ENCODE data around the gene BST1. TPM values are rescaled to one million over a fixed set of nuclear protein-coding genes. Genes with fewer than 3 reads are reported as not detected.
A peak's percentile ranks its signal among the peaks of the same experiment; 100 is the strongest.
"Not testable (repeated sequence)": the region's sequence is repeated elsewhere in the genome, so short reads cannot be mapped to it uniquely, and the experiment has no call there.

The BST1 gene
- total RNA-seq, 1 donor from 2014 or later: 2.6 TPM

GRCh38 chr4:15733061-15733460 is 30.2 kb downstream of the BST1 start:
- intact Hi-C loops (cut with DNase I): loop anchor here (5.0 kb wide), 1 partner anchor 224 kb away; no protein-coding TSS in a partner anchor
- DNase-seq; ATAC-seq (ENCODE audit: poor library complexity): not testable (repeated sequence)

- intact Hi-C loops (cut with DNase I): no loop called here
Measured at GRCh38 chr4:15735536-15735935, 32.7 kb downstream of the BST1 start.

DNA sequence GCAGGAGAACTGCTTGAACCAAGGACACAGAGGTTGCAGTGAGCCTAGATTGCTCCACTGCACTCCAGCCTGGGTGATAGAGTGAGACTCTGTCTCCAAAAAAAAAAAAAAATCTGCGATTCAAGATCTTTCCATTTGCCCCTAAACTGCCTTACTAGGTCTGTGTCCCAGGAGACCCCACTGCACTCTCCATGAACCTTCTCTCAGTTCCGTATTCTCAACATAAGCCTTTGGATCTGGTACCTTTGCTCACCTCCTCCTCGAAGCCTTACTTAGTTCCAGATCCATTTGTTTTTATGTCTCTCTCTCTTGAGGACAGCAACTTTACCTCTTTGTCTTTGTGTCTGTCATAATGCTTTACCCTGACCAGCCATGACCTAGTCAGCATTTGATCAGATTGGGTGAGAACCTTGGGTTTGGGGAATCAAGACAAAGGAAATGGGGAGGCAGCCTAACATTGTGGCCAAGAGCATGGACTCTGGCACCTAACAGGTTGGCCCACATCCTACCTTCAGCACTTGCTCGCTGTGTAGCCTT is 33.7 kb downstream of the BST1 start:
- no peak for DNase-seq
- no peak for ATAC-seq (ENCODE audit: poor library complexity)
- intact Hi-C loops (cut with DNase I): no loop called here

More at GRCh38 chr4:15735536-15735935, 32.7 kb downstream of the BST1 start:
- ATAC-seq (ENCODE audit: poor library complexity) (no peak), DNase-seq (no peak)

- intact Hi-C loops (cut with DNase I): no loop called here
- ATAC-seq (ENCODE audit: poor library complexity) (no peak), DNase-seq (no peak)
Measured at GRCh38 chr4:15737255-15737654, 34.4 kb downstream of the BST1 start.

- DNase-seq (no peak), ATAC-seq (ENCODE audit: poor library complexity) (no peak)
- intact Hi-C loops (cut with DNase I): no loop called here
Measured at GRCh38 chr4:15738877-15739276, 36.0 kb downstream of the BST1 start.

DNA sequence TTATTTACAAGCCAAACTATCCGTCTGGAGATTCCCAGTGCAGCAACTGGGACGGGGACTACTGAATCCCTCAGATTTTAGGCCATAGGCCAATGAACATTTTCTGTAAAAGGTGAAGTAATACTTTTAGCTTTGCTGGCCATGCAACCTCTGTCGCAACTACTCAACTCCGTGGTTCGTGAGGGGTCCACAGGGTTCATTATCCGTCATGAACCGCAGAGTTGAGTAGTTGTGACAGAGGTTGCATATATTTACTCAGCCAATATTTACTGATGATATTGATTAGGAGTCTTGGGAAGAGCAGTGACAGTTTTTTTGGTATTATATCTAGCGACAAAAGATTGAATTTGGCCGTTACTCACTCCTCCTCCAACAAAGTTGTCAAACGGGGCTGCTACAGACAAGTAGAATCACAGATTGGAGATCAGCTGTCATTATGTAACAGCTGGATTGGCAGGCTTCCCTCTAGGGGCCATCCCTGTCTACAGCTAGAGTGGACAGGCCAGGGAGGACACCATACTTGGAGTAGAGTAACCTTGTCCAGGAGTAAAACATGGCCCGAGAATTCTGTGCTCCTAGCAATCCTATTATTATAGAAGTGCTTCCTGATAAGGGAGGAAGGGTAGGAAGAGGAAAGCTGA is 38.0 kb downstream of the BST1 start:
- intact Hi-C loops (cut with DNase I): no loop called here
- ATAC-seq (ENCODE audit: poor library complexity) (no peak), DNase-seq (no peak)

DNA sequence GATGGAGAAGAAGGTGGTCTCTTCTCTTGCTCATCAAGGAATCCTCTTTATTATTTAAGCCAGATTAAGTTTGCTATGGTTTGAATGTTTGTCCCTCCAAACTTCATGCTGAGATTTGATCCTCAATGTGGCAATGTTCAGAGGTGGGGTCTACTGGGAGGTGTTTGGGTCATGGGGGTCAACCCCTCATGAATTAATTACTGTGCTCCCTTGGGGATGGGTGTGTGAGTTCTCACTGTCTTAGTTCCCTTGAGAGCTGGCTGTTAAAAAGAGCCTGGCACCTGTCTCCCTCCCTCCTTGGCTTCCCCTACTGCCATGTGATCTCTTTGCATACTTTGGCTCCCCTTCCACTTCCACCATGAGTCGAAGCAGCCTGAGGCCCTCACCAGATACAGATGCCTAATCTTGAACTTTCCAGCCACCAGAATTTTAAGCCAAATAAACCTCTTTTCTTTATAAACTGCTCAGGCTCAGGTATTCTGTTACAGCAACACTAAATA is 39.3 kb downstream of the BST1 start:
- intact Hi-C loops (cut with DNase I): no loop called here
- DNase-seq (no peak), ATAC-seq (ENCODE audit: poor library complexity) (no peak)

DNA sequence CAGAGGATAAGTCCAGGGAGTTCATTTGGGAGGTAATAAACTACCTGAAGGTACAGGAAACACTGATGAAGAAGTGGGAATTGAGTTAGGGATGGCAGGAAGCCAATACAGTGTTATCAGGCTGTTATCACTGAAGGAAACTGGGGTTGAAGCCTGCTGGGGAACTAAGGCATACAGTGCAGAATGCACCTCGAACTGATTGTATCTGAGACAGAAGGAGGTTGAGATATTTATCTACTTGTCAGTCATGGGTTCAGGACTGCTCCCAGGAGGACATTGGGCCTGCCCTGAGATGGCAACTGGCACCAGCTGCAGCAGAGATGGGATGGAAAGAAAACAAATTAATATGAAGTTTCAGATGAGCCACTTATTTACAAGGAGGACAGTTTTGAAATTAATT is 39.8 kb downstream of the BST1 start:
- intact Hi-C loops (cut with DNase I): no loop called here
- no peak for DNase-seq
- no peak for ATAC-seq (ENCODE audit: poor library complexity)

- ATAC-seq (ENCODE audit: poor library complexity) (no peak), DNase-seq (no peak)
- intact Hi-C loops (cut with DNase I): no loop called here
Measured at GRCh38 chr4:15744016-15744545, 41.2 kb downstream of the BST1 start.

GRCh38 chr4:15746110-15746509 is 43.2 kb downstream of the BST1 start:
- intact Hi-C loops (cut with DNase I): no loop called here

DNA sequence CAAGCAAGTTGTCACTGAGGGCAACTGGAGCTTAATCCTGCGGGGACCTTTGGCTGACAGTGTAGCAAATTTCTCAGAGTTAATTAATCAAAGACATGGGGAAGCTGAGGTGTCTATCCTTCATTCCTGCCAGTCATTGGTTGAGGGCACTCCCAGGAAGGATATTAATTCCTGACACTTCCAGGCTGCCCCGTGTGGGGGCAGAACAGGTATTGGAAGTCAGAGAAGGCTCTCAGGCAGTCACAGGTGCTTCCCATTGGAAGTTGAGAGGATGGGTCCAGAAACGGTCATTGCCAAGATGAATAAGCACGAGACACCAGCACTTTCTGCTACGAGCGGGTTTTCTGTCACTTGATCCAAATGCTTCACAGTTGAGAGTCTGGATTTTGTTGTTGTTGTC is 46.1 kb downstream of the BST1 start:
- DNase-seq (no peak), ATAC-seq (ENCODE audit: poor library complexity) (no peak)
- intact Hi-C loops (cut with DNase I): no loop called here

More at GRCh38 chr4:15746110-15746509, 43.2 kb downstream of the BST1 start:
- DNase-seq (no peak), ATAC-seq (ENCODE audit: poor library complexity) (no peak)

DNA sequence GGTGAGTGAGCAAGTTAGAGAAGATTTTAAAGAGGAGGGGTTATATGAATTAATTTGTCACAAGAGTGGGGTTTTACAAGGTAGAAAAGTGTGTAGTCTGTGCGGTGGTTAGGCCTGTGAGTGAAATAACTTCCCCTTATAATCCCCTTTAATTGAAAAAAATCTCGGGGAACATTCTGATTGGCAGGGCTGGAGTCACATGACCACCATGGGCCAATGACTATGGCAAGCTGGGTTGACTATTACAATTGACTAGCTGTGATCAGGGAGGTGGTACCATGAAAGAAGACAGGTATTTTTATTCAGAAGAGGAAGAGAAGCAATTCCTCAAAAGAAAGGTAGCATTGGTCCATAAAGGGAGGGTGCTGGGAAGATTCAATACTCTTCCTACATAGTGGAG is 48.3 kb downstream of the BST1 start:
- ATAC-seq (ENCODE audit: poor library complexity): no peak

DNA sequence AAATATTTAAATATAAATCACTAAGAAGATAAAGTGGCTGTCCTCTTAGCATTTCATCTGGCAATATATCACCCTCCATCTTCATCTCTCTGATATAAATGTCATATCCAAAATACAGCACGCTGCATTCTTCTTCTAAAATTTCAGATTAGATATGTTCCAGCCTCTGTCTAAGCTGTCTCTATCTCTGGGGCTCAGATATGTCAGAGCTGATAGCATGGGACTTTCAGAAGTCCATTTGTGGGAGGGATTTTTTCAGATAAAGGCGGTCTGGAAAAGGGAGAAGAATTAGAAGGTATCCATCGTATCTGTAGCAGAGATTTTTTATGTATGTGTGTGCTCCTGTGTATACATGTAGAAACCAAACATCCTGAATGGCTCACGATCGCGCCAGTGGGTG is 50.2 kb downstream of the BST1 start:
- DNase-seq (no peak), ATAC-seq (ENCODE audit: poor library complexity) (no peak)
- intact Hi-C loops (cut with DNase I): no loop called here

More for the DNA sequence above, 48.3 kb downstream of the BST1 start:
- intact Hi-C loops (cut with DNase I): no loop called here
- DNase-seq: no peak

- ATAC-seq (ENCODE audit: poor library complexity): peak; percentile 90
- peak; percentile 76 for DNase-seq
- intact Hi-C loops (cut with DNase I): no loop called here
Measured at GRCh38 chr4:15753786-15754185, 50.9 kb downstream of the BST1 start.

- no peak for DNase-seq
- intact Hi-C loops (cut with DNase I): no loop called here
- ATAC-seq (ENCODE audit: poor library complexity): peak; percentile 41
Measured at GRCh38 chr4:15754323-15754722, 51.5 kb downstream of the BST1 start.

DNA sequence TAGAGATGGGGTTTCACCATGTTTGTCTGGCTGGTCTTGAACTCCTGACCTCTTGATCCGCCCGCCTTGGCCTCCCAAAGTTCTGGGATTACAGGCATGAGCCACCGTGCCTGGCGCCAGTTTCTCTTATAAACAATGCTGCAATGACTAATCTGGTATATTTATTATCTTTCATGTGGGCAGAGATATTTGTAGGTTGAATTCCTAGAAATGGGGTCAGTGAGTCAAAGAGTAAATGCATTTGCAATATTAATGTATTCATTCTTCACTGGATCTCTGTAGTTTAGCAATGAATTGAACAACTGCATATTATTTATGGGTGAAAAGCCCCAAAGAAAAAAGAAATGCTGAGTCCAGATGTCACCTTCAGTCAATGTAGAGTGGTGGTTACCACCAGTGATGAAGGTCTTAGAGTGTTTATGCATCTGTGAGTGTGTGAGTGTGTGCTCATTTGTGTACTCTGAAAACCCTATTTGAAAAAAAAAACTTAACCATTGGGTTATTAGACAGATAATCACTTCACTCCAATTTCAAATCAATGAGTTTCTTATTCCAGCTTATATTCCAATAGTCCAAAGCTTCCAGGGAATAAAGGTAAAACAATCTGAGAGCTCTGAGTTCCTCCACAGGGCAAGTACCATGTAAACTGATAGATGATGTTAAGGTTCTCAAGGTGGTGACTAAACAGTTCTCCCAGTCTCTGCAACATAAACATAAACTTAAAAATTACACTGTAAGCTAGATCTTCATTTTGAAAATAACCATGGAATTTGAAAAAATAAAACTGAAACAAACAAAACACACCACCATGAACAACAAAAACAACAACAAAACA is 52.7 kb downstream of the BST1 start:
- ATAC-seq (ENCODE audit: poor library complexity): no peak
- intact Hi-C loops (cut with DNase I): no loop called here
- no peak for DNase-seq

GRCh38 chr4:15756361-15756861 is 53.5 kb downstream of the BST1 start:
- no peak for DNase-seq
- intact Hi-C loops (cut with DNase I): no loop called here
- ATAC-seq (ENCODE audit: poor library complexity): no peak

DNA sequence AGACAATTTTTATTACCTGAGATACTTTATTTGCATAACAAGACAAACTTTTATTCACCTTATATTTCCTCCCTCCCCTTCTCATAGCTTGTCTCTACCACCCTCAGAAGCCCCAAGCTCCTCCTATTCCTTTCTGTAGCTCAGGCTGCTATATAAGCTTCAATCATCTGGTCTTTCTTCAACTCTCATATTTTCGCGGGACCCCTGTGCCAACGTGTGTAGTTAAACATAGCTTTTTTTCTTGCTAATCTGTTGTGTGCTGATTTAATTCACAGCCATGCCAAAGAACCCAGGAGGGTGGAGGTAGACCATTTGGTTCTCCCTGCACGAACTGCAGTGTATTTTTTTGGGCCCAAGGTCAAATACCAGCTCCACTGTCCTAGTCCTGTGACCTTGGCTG is 54.2 kb downstream of the BST1 start:
- DNase-seq (no peak), ATAC-seq (ENCODE audit: poor library complexity) (no peak)
- intact Hi-C loops (cut with DNase I): no loop called here

DNA sequence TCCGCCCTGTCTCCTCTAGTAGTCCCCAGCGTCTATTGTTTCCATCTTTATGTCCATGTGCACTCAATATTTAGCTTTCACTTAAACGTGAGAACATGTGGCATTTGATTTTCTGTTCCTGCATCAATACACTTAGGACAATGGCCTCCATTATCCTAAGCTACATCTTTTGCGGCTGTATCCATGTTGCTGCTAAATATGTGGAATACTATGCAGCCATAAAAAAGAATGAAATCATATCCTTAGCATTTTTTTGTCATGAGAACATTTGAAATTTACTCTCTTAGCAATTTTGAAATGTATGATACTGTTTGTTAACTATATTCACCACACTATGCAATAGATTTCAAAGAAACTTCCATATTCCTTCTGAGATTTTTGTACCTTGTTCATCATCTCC is 55.4 kb downstream of the BST1 start:
- intact Hi-C loops (cut with DNase I): no loop called here
- ATAC-seq (ENCODE audit: poor library complexity): no peak
- no peak for DNase-seq

Data from Right ventricle myocardium superior (tissue), 1 donor.